Astrocyte of the cerebellum (primary cell): Measurements from ENCODE around the gene DISC1.

Experiments used
- DNase-seq: peaks from one replicate; pipeline ENCODE4 v3.0.0-alpha.2; 2011; ENCODE audit warnings: low read depth
- H3K4me3 ChIP-seq: 2 replicates; pipeline ENCODE4 v1.5.1; 2011; ENCODE audit warnings: mild to moderate bottlenecking, low read depth, low read length, moderate library complexity
- CTCF ChIP-seq: IDR thresholded peaks from 2 replicates; pipeline ENCODE4 v1.5.1; 2012; ENCODE audit warnings: low read length, low read depth, moderate library complexity, mild to moderate bottlenecking; ENCODE audit errors: missing control alignments
- in situ Hi-C: cut with HindIII; loops from 2 replicates; pipeline ENCODE4 v1.10.0; 2017; ENCODE audit warnings: low sequenced_read_pairs

DISC1 gene

DNA sequence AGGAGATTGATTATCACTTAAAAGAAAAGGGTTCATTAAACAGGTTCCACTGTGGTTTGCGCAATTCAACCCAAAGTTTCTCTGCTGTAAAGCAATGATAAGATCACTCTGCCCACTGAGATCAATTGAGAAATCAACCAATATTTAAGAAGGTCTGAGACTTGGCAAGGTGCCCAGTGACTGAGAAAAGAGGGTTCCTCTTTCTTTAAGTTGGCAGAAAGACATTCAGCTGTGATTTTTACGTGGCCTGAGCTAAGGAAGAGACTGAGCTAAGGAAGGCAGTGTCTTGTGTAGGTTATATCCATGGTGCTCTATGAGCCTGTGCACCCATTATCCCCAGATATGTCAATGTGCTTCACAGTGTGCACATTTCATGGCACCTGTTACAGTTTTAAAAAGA lies 344.1 kb downstream of the DISC1 start:
- no peak for DNase-seq
- no peak overlapping the region for H3K4me3 ChIP-seq
- in situ Hi-C loops, result no loop called here
- TF ChIP-seq CTCF, result no peak

GRCh38 chr1:231971397-231972110 lies 345.0 kb downstream of the DISC1 start:
- in situ Hi-C loops, result no loop called here
- no peak overlapping the region for H3K4me3 ChIP-seq
- no peak for DNase-seq
- TF ChIP-seq CTCF, result no peak

DNA sequence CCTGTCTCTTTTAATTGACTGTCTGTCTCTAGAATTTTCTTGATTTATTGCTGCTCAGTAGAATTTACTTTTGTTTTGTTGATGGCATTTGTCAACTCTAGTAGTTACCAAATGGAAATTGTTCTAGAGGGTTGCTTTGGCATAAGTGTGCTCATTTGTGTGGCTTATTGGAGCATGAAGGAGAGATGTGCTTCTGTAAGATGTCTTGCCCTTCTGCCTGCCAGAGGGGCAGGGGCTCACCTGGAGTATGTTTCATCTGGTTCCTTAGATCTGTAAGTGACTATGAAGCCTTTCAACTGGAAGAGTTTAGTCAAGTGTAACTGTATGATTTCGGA lies 345.5 kb downstream of the DISC1 start:
- no peak for DNase-seq
- in situ Hi-C loops, result no loop called here
- no peak overlapping the region for H3K4me3 ChIP-seq
- no peak for TF ChIP-seq CTCF

DNA sequence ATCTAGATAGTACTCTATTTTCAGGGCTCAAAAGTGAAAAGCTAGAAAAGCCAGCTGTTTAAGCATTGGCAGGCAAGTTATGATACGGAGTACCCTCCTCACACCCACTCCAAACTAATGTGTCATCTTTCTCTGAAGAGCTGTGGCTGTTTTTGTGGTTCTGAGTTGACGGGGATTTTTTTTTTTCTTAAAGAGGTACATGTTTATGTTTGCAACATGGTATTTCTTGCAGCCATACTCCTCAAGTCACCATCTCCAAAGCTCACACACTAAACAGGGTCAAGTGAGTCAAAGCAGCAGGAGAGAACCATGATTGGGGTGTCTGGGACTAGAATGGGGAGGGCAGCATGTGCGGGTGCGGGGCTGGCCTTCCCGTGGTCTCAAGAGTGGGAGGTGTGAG lies 347.2 kb downstream of the DISC1 start:
- in situ Hi-C loops, result no loop called here
- no peak for DNase-seq
- no peak overlapping the region for H3K4me3 ChIP-seq
- no peak for TF ChIP-seq CTCF

- H3K4me3 ChIP-seq, result no peak overlapping the region
- DNase-seq, result no peak
- TF ChIP-seq CTCF, result no peak
- in situ Hi-C loops, result no loop called here
Observed at GRCh38 chr1:231976231-231976630, 349.6 kb downstream of the DISC1 start.

GRCh38 chr1:231981675-231982074 lies 355.1 kb downstream of the DISC1 start:
- in situ Hi-C loops, result loop anchor here (5.0 kb wide), 1 partner anchor 51 kb away; no protein-coding TSS in a partner anchor
- TF ChIP-seq CTCF, result no peak
- no peak overlapping the region for H3K4me3 ChIP-seq
- DNase-seq, result no peak
